Activated naive CD4-positive, alpha-beta T cell treated with anti-CD3 and anti-CD28 coated beads, Interleukin-2, amount 50 U/mL, for 16 hours (primary cell): ENCODE data around the gene HSBP1.

Experiments
- DNase-seq: peaks from one replicate; pipeline ENCODE4 v3.0.0-alpha.2; 2020

HSBP1 gene

DNA sequence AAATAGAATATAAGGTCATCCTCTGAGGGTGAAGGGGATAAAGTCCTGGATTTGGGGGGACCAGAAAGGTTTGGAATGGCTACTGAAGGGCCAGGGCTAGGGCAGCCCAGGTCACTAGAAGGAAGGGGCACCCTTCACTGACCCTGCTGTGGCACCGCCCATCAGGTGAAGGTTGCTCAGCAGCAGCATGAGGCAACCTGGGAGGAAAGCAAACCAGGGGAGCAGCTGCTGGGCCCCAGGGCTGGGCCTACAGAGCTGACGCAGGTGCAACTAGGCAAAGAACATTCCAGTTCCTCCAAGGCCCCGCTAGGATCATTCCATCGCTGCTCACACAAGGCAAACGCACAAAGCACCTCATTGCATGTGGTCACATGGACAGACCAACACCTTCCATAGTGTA, 3.4 kb upstream of the HSBP1 start:
- DNase-seq: no peak

DNA sequence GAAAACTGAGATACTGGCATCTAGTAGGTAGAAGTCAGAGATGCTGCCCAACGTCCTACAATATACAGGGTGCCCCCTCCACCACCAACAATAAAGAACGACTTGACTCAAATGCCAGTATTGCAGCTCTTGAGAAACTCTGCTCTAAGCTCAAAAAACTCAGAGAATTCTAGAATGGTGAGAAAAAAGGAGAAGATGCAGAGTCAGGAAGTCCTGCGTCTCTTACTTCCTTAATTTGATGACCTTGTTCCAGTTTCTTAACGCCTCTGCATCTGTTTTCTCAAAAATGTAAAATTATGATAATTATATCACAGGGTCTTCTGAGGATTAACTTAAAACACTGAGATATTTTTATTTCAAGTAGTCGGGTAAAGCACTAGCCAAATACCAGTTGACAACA, 1.7 kb upstream of the HSBP1 start:
- DNase-seq: no peak

DNA sequence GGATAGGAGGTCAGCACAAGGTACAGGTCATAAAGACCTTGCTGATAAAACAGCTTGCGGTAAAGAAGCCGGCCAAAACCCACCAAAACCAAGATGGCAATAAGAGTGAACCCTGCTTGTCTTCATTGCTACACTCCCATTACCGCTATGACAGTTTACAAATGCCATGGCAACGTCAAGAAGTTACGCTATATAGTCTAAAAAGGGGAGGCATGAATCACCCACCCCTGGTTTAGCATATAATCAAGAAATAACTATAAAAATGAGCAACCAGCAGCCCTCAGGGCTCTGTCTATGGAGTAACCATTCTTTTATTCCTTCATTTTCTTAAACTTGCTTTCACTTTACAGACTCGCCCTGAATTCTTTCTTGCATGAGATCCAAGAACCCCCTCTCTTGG, 1.0 kb upstream of the HSBP1 start:
- no peak for DNase-seq

DNA sequence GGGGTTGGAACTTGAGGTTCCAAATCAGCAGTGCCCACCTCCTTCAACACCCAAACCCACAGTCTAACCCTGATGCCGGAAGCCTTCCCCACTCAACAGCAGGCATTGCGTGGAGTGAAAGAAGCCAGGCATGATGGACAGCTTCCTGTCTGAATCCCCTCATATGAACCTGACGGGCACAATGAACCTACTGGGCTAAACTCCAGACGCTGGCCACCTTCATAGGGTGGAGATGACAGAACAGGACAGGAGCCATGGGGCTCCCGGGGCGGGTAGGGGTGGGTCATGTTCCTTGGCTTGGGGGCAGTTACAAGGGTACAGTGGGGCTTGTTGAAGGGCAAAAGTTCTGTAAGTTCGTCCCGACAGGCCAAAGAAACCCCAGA, 460 bp upstream of the HSBP1 start:
- no peak for DNase-seq

DNA sequence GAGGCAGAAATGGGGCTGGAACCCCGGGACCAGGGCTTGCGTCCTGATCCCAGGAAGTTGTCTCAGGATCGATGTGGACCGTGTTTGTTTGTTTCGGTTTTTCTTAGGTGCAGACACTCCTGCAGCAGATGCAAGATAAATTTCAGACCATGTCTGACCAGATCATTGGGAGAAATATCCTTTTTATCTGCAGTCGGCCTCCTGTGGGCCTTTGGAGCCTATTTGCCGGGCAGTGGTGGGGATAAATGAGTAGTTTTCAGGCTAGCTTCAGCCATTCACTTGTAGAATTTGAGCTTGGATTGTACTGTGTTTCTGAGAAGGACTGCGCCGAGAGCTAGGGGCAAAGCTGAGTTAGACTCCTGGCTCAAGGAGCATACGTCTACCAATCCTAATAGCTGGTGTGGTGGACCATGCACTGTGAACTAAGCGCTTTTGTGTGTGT, 816 bp downstream of the HSBP1 start:
- no peak for DNase-seq

DNA sequence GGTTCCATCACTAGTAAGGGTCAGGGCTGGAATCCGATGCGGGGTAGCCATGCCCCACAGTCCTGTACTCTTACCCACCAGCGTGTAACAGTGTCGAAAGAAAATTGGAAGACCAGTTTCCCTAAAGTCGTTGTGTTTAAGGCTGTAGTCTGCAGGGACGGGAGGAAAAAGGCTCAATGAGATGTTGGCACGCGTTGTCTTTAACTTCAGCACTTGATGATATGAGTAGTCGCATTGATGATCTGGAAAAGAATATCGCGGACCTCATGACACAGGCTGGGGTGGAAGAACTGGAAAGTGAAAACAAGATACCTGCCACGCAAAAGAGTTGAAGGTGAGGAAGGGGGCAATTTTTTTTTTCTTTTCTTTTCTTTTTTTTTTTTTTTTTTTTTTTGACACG, 1.3 kb downstream of the HSBP1 start:
- DNase-seq: no peak

DNA sequence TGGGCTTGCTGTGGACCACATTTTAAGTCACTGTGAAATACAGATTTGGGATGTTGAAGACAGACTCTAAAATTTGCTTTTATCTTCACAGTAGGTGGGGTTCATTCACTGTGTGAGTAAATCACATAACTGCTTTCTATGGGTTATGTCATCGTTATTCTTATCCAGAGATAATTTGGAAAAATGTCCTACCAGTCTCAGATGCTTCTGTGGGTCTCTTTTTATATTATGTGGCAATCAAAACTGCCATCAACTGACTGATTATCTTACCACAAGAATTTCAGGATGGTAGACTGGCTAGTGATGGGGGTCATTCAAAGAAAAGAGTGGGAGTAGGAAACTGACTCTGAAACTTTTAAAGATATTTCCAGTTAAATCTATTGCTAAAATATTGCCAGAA, 3.1 kb downstream of the HSBP1 start:
- no peak for DNase-seq

DNA sequence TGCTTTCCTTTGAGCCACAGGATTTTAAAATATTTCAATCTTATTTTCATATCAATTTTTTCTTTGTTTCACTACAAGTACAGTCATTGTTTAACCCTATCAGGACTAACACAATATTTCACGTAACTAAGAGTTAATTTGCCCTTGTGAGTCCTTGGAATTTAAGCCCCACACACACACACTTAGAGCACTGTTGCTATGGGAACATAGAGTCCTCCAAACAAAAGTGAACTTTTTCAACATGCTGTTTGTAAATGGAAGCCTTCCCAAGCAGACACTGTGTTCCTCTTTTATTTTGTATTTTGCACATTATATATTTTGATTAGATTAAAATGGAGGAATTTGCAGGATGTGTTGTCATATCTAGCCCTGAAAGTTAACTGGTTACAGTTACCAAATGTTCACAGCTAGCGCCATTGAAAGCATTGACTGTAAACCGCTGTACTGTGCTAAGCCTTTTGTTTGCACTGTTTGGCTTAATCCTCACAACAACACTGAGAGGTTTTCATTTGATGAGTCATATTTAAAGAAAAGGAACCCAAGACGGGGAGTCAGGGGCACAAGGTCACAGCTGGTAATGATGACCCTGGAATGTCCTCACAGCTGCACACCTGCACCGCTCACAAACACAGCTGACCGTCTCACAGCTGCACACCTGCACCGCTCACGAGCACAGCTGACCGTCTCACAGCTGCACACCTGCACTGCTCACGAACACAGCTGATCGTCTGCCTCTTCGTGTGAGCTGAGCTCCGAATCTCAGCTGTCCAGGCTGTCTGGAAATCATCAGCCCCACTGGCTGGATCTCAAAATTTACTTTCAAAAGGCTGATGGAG, 6.3 kb downstream of the HSBP1 start:
- DNase-seq: no peak

DNA sequence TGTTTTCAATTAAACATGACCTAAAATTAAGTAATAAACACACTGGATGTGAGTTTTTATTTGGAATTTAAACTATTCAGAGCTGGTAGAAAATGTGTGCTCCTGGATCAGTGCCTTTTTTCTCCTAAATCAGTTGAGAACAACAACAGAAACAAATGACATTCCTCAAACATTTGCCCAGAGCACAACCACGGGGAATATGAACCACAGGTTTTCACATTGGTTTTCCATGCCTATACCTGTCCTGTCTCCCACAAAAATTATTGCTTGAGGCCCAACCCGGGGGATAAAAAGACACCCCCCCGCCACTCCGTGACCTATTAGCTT, 6.8 kb downstream of the HSBP1 start:
- no peak for DNase-seq

DNA sequence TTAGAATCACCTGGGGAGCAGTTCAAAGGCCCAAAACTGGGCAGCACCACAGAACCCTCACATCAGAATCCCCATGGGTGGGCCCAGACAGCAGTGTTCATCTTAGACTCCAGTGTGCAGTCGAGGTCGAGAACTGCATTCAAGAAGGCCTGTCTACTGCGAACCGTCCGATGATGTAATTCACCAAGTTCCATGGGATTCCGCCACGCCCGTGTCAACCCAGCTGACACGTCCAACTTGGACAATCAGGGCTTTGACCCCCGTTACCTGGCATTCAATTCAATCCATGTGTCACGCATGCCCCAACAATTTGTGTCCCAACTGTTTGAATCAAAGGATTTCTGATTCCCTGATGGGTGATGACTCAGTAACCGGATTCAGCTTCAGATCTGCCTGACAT, 9.2 kb downstream of the HSBP1 start:
- DNase-seq: no peak

DNA sequence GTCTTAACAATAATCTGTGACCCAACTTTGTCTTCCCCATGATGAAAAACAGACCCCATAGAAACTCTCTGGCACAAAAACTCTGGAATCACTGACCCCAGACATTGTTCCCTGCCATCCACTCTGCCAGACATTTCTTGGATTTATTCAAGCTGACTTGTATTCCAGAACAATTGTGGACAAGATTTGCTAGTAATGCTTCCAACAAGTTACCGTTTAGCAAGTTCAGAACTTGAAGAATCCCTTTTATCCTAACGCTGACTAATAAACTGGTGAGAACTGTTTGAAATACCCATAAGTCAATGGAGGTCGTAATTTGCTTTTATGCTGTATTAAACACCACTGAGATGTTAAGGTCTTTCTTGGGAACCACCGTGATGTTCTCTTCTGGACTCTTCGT, 10.5 kb downstream of the HSBP1 start:
- no peak for DNase-seq

DNA sequence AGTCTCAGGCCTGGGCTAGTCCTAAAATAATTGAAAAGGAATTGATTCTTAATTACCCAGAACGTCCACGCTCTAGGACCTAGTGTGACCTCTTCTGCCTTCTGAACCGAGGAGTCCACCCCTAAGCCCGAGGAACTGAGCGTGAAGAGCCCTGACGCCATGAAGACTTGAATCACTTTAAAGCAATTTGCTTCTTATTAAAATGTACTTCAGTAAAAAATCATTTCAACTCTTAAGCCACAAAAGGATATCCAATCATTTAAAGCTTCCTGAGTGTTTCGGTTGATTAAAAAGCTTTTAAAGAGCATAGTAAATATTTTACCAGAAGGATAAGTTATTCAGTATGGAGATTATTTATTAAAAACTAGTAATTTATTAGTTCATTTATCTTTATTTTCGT, 11.6 kb downstream of the HSBP1 start:
- DNase-seq: no peak

DNA sequence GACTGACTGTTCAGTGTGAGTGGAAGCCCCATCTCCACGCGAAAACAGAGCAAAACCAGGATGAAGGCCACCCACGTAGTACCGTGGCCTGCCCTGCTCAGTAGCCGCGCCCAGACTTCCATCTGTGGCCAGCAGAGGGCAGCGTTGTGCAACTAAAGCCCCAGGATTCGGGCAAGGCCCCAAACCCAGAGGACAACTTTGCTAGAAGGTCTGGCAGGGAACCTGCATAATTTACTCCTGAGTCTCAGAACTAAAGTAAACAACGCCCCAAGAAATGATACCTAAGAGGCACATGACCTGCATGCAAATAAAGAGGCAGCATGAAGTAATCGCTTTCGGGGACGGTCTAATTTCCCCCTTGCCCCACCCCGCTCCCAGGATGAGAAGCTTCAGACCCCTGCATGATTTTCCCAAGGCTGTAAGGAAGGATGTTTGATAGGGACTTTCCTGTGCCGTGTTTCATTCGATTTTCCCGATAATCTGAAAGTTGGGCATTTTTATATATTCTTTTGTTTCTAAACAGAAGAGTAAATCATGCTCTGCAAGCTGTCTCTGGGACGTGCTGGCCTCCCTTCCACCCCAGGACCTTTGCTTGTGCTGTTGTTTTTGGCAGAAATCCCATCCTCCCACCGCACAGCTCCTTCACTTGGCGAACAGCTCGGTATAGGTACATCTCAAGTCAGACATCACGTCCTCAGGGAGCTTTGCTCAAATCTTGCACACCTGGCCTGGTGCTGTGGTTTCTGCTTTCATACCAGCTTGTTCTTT, 18.6 kb downstream of the HSBP1 start:
- DNase-seq: peak; percentile 79

DNA sequence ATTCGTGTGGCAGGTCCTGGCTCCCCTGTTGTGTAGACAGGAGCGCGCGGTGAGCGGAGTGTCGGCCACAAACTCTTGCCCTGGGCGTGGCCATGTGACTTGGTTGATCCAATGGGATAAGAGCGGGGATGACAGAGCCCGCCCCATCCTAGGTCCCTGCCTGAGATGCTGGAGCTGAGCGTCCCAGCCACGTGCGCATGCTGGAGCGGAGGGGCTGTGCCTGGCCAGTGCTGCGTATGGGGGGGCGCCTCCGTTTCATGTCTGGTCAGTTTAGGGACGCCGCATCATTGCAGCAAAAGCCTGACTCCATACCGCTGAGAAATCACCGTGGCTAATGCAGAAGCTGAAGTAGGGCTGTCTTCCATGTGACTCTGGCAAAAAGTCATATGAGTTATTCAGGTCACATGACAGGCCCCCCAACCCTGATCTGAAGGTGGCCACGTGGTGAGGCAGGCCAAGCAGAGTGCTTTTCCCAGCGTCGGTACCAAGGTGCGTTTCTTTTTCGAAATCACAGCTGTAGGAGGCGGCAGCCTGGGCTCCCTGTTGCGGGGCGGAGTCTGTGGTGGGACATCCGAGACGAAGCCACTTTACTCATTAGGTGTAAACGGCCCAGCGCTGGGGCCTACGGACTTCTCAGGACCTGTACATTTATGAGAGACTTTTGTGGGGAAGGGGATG, 22.5 kb downstream of the HSBP1 start:
- DNase-seq: no peak

DNA sequence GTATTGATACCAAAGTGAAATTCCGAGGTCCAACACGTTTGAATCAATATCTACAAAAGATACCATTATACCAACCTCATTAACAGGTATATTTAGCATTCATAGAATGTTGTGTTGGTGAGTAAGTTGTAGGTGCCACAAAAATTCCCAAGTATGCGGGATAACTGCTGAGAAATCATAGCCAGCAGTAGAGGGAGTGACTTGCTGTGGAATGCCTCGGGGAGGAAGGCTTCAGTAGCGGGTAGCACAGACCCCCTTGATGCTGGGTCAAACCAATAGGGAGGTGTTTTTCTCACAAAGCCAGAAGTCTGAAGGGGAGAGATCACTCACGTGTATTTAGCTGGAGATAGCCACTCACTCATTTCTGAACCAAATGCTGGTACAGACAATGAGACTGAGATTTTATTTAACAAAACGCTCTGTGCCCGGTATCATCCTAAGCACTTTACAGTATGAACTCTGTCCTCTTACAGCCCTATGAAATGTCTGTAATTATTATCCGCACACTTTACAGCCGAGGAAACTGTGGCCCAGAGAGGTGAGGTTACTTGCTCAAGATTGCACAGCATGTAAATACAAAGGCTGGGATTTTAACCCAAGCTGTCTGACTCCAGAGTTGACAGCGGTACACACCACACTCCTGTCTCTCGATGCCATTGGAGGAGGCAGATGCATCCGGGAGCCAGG, 23.1 kb downstream of the HSBP1 start:
- DNase-seq: no peak

DNA sequence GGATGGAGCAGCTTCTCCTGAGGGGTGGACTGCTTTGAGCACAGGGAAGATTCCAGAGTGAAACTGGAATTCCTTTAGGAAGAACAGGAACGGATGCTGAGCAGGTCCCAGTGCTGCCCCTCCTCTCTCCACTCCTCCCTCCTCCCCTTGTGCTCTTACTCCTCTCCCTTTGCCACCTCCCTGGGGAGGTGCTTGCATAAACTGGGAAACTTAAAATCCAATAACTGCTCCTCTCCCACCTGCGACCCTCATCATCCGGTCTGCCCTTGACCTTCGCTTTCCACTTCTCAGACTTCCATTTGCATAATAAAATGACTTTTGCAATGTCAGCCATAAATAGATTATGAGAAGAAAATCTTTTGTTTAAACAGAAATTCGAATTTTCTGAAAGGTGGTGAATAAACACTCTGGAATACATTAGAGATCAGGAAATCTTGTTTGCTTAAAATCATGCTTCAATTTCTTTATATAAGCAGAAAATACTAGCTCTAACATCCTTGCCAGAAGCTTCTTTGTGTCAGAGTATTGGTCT, 23.7 kb downstream of the HSBP1 start:
- no peak for DNase-seq

DNA sequence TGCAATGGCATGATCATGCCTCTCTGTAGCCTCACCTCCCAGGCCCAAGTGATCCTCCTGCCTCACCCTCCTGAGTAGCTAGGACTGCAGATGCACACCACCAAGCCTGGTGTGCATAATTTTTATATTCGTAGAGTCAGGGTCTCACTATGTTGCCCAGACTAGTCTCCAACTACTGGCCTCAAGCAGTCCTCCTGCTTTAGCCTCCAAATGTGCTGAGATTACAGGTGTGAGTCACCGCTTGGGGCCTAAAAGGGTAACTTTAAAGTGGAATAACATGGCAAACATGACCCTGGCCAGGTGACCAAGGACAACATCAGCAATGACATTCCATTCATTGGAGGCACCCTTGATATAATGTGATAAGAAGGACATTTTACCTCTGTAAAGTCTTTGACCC, 26.1 kb downstream of the HSBP1 start:
- no peak for DNase-seq

DNA sequence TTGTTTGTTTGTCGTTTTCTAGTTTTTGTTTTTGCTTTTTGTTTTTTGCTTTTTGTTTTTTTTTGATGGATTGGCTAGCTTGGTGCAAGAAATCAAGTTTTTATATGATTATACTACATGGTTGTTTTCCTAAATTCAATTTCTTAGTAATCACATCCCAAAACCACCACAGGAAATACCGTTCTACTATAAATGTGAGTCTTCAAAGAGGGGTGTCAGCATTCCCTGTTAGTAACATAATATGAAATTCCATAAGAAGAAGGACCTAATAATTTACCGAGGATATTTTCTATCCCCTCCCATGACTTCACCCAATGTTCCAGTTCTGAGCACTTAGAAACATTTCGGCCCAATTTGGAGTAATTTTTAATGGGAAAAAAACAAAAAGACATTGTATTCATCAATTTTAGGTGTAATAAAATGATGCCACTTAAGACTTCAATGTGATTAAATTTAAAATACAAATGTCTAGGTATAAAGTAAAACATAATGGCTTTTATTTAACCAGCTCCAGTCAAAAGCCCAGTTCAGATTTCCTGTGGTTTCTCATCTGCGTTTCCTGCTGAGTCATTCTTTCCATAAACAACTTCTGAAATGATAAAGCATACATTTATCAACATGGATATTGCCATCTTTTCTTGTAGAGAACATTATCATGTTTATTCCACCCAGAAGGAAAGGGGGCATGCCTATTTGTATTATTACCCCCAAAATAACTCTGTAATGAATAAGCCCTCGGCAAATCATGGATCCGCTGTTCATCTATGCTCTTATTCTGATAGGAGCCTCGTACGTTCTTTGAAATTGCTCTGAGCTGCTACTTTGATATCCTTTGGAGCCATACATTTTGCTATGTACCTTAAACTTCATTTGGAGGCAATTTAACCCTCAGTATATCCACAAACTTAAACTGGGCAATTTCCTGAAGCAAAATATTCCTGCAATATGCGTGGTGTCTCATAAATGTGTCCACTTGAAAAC, 28.1 kb downstream of the HSBP1 start:
- DNase-seq: no peak

DNA sequence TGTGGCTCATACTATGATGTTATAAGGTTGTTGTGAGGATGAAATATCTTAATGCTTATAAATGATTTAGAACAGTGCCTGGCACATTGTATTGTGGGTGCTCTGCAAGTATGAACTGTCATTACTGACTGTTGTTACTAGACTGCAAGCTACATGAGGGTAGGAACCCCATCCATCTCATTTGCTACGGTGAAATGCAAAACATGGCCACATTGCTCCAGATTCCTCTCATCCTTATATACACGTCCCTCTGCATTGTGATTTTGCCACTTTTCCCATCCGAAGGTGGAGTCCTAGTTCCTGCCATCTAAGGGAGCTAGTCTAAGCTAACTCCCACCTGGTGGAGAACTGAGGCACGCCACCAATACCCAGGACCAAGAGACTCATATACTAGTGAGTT, 29.8 kb downstream of the HSBP1 start:
- no peak for DNase-seq

DNA sequence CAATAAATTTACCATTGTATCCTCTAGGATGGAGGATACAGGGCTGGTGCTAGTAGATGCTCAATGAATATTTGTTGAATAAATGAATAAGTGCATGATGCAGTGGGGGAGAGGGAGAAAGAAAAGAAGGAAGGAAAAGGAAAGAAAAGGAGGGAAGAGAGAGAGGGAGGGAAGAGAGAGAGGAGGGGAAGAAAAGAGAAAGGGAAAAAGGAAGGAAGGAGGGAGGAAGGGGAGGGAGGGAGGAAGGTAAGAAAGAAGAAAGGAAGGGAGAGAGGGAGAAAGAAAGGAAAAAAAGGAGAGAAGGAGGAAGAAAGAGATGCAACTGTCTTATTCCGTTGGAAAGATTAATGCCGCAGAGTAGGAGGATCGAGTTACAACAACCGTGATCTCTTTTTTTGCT, 30.4 kb downstream of the HSBP1 start:
- no peak for DNase-seq

DNA sequence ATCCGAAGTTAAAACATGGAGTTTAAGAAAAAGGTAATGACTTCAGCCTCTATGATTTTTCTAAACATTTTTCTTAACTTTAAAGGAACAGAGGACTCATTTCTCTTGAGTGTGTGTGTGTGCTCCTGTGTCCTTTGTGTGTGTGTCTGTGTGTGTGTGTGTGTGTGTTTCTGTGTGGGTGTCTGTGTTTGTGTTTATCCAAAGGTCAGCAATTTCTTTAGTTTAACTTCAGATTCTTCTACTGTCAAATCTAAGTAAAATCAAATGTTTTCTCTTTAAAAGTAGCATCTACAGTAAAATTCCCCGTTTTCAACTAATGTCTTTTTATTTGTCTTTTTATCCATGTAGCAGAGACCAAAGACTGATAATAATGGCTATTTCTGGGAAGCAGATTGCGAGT, 31.8 kb downstream of the HSBP1 start:
- DNase-seq: no peak

DNA sequence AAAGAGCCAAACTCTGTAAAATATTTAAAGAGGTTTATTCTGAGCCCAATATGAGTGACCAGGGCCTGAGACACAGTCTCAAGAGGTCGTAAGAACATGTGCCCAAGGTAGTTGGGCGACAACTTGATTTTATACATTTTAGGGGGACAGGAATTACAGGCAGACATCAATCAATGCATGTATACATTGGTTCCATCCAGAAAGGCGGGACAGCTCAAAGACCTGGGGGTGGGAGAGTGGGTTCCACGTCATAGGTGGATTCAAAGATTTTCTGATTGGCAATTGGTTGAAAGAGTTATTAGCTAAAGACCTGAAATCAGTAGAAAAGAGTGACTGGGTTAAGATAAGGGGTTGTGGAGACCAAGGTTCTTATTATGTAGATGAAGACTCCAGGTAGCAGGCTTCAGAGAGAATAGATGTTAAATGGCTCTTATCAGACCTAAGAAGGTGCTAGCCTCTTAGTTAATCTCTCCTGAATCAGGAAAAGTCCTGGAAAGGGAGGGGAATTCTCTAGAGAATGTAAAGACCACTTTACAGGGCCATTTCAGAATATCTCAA, 32.4 kb downstream of the HSBP1 start:
- DNase-seq: no peak
